Measurements from ENCODE around the gene MRPS25.
A peak's percentile ranks its signal among the peaks of the same experiment; 100 is the strongest.

Gene MRPS25

DNA sequence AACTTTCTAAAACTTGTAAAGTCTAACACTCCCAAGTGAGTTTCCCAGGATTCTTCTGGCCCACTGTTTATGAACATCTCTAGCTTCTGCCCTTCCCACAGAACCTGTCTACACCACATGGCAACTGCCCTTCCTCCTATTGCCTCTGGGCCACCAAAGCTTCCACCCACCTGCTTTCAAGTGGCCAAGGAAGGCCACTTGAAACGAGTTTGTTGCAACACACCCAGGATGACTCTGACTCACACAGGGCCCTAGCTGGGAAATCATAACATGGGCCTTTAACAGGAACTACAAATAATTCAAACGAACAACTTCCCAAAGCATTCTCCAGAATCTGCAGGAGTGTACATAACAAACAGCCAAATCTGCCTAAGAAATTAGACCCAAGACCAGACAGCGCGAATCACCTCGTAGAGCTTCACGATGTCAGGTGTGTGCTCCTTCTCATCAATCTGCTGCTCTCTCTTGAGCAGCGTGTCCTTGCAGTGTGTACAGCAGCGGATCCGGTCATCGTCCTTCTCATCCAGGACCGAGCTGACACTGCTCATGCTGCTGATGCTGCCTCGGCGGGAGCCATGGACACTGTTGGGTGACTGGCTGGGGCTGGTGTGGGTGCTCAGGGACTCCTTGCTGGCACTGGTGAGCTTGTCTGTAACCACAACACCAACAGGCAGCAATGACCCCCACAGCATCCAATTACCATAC is 17.0 kb upstream of the MRPS25 start:
- DNase-seq (ENCODE audit: low spot score) = no peak

DNA sequence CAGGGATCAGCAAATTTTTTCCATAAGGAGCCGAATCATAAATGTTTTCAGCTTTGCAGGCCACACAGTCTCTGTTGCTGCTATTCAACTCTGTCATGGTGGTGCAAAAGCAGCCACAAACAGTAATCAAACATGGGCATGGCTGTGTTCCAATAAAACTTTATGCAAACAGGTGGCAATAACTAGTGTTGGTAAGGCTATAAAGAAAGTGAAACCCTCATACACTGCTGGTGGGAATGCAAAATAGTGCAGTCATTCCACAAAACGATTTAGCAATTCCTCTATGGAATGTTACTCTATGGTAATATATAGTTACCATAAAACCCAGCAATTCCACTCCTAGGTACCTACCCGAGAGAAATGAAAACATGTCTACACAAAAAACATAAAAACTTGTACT is 14.0 kb upstream of the MRPS25 start:
- DNase-seq (ENCODE audit: low spot score) = no peak

DNA sequence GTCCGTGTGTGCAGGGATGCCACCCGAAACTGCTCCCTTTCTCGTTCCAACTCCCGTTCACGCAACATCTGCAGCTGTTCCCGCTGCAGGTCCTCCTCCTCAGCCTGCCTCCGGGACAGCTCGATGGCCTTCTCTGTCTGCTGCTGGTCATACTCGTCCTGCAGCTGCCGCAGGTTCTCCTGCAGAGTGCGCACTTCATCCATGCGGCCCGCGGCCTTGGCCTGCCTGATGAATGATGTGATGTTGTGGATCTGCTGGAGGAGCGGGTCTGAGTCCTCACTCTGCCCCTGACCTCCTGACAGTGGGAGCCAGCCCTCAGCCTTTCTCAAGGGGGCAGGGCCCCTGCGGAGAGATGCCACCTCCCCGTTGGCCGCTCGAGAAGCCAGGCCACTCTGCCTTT is 9.4 kb upstream of the MRPS25 start:
- no peak for DNase-seq (ENCODE audit: low spot score)

DNA sequence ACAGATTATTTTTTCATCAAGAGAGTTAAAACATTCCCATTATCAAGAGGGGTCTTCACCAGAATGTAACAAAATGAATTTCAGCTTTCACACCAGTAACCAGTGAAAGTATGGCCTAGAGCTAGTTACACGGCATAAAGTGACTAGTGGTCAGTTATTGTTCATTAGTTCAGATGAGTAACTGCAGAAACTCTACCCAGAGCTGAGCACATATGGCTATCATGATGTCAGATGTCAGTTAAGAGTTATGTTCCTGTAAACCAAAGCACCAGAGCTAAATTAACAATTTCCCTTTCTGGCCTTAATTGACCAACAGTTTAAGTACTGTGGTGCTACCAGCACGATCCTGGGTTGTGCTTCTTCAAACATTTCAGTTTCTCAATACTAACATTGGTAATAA is 6.6 kb upstream of the MRPS25 start:
- DNase-seq (ENCODE audit: low spot score) = no peak

DNA sequence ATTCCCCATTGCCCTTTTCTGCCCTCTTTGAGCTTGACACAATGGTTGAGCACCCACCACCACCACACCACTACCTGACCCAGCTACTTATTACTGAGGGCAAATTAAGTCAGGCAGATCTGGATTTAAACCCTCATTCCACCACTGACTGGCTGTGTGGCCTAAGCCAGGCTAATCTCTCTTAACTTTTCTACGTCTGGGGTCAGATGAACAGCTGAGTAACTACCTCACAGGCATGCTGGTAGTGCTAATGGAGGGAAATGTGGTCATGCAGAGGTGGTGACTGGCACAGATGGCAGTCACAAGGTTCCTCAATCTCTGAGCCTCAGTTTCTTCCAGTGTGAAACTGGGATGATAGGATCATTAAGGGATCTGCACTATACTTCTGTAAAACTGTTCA is 4.3 kb upstream of the MRPS25 start:
- no peak for DNase-seq (ENCODE audit: low spot score)

DNA sequence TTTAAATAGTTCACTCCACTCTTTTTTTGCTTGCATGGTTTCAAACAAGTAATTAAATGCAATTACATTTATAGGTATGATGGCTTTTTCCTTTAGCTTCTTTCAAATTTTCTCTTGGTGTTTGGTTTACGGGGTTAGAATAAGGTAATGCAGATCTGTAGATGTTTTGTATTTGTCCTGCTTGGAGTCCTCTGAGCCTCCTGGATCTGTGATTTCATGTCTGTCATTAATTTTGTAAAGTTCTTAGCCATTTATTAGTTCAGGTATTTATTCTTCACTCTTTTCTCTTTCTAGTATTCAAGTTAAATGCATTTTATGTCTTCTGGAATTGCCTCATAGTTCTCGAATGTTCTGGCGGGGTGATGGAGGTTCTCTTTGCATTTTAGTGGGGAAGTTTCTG is 1.4 kb upstream of the MRPS25 start:
- no peak for DNase-seq (ENCODE audit: low spot score)

DNA sequence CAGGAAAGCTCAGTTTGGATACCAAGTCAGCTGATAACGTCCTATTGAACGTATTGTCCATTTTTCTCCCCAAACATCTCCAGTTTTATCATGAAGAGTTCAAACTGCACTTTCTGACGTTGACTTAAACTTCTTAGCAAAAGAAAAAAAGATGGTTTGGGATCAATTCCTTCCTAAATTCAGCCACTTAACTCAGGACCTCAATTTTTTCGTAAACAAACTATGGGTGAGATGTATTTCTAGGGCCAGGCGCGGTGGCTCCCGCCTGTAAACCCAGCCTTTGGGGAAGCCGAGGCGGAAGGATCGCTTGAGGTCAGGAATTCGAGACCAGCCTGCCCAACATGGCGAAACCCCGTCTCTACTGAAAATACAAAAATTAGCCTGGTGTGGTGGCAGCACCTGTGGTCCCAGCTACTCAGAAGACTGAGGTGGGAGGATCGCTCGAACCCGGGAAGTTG is 464 bp upstream of the MRPS25 start:
- DNase-seq (ENCODE audit: low spot score) = no peak

DNA sequence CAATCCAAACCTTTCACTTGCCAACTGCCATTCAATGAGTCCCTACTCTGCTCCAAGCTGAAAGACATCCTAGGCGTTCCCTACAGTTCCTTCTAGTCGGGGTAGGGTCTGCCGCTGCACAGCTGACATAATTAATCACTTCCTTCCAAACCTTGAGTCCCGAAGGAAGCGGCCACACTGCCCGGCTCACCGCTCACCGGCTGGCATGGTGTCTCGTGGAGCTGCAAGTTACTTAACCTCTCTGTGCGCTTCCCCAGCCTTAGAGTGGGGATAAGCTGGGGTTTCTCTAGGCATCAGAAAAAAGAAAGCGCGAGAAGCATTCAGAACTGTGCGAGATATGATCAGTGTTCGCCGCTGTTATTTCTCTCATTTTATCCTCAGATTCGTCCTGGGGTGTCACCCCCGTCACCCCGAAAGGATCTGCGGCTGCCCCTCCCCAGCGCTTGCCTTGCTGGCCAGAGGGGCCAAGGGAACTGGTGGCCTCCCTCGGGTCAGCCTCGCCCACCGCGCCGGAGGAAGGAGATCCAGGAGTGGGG is 748 bp downstream of the MRPS25 start:
- DNase-seq (ENCODE audit: low spot score) = no peak

DNA sequence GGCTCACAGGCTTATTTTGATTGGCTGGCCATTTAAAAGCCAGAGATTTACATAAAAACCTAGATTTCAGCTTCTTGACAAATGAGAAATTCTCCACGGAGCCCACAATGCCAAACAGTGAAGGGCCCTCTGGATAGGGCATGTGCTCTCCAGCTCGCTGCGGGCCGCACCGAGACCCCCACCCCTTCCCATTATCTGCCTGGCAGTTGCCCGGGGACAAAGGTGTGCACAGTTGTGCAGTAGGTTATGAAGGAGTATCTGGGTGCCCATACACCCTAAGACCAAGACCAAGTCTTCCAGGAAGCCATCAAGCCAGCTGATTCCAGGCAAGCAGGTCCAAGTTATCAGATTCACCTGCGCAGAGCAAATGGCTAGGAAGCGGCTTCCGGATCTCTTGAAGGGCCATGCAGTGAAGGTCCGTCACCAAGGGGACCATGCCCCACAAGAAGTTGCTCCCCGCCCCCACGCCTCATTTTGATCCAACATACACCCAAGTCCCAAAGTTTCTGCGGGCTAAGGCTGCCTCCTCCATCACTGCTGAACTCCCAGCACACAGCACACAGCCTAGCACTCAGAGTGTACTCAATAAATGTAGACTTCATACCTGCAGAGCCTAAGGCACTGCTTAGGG is 1.3 kb downstream of the MRPS25 start:
- no peak for DNase-seq (ENCODE audit: low spot score)

DNA sequence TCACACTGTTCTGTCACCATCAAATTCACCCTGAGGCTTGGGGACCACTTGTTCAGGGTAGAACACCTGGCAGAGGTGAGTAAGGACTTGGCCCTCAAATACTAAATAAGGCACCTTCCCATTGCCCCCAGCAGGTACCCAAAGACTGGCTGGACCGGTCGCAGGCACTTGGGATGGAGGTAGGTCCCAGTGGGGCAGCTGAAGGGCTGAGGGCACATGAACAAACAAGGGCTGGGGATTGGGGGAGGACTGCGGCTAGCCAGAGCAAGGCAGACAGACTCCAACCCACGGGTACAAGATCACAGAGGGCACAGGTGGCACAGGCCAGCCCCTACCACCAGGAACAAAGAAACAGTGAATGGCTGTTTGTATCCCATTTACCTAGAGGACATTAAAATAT is 1.9 kb downstream of the MRPS25 start:
- DNase-seq (ENCODE audit: low spot score) = no peak

DNA sequence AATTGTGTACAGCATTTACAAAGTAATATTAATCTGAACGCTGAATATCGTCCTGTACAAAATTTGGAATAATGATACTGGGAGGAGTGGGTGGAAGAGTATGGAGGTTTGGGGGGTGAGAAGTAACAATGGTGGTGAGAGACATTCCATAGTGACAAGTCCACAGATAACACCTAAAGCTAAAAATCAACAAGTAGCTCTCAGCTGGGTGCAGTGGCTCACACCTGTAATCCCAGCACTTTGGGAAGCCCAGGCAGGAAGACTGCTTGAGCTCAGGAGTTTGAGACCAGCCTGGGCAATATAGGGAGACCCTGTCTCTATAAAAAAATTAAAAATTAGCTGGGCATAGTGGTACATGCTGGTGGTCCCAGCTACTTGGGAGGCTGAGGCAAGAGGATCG is 5.1 kb downstream of the MRPS25 start:
- no peak for DNase-seq (ENCODE audit: low spot score)

DNA sequence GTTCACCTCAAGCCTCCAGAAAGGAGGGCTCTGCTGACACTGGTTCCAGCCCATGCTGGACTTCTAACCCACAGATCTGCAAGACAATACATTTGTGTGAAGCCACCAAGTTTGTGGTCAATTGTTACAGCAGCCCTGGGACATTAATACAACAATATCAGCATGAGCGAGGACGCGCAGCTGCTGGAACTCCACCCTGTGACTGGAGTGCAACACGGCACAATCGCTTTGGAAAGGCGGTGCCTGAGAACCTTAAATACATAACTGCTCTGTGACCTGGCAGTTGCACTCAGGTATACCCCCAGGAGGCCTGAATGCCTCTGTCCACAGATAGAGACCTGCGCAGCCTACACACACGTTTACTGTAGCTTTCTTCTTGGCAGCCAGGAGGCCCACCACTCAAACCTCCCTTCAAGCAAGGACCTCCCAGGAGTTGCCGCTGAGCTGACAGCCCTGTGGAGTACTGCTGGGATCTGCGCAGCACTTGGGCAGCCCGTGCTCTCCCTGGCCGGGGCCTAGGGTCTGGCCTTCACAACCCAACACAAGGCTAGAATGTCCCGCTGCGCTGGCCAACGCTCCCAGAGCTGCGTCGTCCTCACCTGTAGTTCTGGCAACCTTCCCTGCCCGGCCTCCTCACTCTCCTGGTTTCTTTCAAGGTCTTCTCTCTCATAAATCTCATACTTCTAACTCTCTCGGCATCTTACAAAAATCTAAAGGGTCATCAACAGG is 8.3 kb downstream of the MRPS25 start:
- no peak for DNase-seq (ENCODE audit: low spot score)

DNA sequence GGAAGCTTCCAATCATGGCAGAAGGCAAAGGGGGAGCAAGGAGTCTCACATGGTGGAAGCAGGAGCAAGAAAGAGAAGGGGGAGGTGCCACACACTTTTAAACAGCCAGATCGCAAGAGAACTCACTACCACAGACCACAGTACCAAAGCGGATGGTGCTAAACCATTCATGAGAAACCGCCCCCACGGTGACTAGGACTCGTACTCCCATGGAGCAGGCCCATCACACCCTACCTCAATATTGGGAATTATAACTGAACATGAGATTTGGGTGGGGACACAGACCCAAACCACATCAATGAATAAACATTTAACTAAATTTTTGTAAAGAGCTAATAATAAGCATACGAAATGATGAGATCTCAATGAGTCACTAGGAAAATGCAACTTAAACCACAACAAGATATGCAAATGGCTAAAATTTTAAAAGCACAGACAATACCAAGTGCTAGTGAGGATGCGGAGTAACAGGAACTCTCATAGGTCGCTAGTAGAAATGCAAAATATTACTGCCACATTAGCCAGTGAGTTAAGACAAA is 10.0 kb downstream of the MRPS25 start:
- no peak for DNase-seq (ENCODE audit: low spot score)

DNA sequence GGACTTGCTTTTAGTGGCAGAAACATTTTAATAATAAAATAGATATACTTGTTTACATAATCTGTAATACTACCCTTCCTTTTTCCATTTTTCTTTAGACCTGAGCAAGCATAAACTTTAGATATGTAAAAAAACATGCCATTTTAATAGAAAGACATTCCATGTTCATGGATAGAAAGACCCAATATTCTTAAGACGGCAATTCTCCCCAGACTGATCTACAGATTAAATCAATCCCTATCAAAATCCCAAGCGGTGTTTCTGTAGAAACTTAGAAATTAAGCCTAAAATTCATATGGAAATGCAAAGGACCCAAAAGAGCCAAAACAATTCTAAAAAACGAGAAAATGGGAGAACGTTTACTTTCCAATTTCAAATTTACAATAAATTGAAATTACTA is 11.6 kb downstream of the MRPS25 start:
- DNase-seq (ENCODE audit: low spot score) = no peak

DNA sequence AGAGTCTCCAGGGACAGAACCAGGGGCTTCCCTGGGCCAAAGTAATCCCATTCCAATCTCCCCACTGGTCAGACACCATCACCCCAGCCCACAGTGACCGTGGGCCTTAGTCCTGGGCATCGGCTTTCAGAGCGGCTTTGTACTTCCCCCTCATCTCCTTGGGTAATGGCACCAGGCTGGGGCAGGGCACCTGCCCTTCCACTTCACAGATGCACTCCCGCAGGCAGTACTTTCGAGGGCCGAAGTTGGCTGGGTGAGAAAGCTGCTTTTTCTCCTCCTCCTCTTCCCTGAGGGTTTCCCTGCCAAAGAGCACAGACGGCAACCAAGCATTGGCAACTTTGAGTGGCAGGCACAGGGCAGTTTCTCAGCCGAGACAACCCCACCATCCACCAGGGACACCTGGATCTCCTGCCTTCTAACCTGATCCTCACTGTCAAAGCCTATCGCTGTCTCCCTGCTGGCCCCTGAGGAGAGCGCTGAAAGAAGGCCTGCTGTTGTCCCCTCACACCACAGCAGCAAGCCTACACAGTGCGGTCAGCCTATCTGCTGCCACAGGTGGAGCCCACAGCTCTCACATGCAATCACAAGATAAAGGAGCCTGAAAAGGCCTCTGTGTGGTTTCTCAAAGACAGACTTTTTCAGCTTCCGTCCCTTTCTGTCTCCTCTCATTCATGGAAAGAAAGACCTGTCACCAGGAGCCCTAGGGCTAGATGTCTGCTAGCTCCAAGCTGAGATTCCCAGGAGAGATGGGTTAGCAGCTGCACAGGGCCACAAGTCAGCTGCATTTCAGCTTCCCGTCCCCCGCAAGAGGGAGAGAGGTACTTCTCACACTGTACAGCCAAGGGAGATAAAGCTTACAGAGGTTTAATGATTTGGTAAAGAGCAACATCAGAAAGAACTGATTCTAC is 12.5 kb downstream of the MRPS25 start:
- DNase-seq (ENCODE audit: low spot score) = peak; percentile 72

DNA sequence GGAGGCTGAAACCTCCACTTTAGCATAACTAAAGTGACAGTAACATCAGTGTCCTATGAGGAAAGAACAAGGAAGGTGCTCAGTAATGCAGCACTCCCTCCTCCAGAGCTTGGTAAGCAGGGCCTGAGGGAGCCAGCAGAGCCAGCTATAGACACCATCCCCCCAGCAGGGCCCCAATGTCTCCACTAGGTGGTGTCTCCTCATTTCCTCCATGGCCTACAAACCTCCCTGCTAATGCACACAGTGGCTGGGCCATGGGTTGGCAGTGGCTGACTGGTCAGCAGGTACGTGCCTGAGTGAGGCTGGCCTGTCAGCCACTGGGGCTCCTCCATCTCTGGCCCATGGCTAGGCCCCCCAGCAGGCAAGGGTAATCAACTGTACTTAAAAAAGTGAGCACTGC is 13.6 kb downstream of the MRPS25 start:
- peak; percentile 51 for DNase-seq (ENCODE audit: low spot score)

DNA sequence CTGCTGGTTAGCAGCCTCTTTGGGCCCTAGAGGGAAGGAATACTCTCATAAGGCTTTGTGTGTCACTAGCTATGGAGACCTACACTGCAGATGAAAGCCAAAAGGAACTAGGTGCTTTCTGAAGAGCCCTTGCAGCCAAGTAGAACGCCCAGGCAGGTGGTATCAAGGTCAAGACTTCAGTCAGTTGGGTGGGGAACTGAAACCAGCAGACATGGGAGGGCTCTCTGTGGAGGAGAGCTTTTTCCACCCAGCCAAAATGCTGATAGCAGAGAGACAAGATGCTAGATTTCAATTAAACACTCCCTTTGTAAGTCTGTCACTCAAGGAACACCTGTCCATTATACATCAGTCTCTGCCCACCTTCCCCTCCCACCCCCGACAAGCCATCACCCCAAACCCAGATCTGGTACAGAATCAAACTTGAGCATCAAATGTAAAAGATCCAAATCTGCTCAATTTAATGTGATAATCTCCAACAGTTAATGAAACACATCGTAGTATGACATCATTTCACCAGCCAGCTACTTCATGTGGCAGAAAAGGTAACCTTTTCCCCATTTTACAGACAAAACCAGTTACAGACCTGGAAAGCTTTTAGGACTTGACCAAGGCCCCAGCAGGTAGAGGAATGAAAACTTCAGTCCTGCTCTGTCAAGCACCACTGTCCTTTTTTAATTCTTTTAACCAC is 14.6 kb downstream of the MRPS25 start:
- DNase-seq (ENCODE audit: low spot score) = no peak

DNA sequence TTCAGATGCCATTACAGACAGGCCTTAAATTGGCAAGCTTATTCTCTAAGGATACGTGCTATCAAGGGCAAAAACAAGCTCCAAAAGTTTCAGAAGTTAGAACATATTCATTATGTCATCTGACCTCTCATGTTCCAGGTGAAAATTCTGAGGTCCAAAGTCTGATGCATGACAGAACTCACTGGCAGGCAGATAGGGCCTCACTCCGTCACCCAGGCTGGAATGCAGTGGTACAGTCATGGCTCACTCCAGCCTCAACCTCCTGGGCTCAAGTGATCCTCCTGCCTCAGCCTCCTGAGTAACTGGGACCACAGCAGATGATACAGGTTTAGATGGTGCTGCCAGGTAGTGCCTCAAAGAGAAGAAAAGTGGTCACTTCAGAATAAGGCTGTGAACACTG is 15.5 kb downstream of the MRPS25 start:
- DNase-seq (ENCODE audit: low spot score) = no peak

DNA sequence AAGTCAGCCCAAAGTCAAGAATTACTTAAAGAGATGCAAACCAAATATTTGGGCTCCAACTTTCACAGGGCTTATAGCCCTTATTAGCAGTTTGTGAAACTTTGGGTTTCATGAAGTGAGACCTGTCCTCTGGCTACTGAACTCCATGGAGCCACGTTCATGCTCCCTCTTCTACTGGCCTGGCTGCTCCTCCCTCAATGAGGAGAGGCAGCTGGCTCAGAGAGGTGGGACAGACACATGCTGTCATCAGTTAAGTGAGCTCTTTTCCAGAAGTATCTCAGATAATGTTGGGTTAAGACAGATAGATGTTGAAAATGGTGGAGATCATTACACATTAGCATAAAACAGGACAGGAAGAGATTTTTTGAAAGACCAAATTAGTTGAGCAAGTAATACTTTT is 19.4 kb downstream of the MRPS25 start:
- DNase-seq (ENCODE audit: low spot score) = no peak

DNA sequence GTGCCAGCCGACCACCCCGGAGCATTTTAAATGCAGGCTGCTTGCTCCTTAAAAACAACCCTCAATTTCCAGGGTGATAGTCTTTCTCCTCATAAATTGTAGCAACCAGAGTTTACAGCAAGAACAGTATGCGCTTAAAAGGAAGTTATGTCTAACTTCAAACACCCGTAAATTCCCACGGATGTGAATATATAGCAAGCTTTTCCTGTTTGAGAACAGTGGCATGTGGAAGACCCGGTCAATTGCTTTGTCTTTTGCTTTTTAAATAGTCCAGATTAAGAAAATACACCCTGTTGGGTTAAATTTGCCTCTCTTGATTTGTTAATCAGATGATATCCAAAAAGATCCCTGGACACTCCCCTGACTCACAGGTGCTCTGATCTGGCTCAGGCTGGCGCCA is 20.8 kb downstream of the MRPS25 start:
- no peak for DNase-seq (ENCODE audit: low spot score)

All from COLO829 (cell line).